Psoas muscle (tissue), 8 donors: ENCODE measurements around the gene DENND1A. TPM values are rescaled to one million over a fixed set of nuclear protein-coding genes. Genes with fewer than 3 reads are reported as not detected.

Source experiments
- ATAC-seq, 4 donors: fragments of 200-7000 bp; cut with Tn5 transposase; one replicate each; pipeline ENCODE4 v1.9.1; 2020; ENCODE audit warnings: moderate library complexity in 3 of 4, mild to moderate bottlenecking in 2 of 4
- DNase-seq, 2 donors: peaks; one replicate each; pipeline ENCODE4 v3.0.0-alpha.2; 2020
- H3K27ac ChIP-seq: fragments of 200-600 bp; one replicate; pipeline ENCODE4 v1.8.0; 2022
- H3K27me3 ChIP-seq, 3 donors: fragments of 200-600 bp in 1 of 3; one replicate each; pipeline versions ENCODE4 v1.6.1 to v1.8.0; 2013 to 2022; ENCODE audit warnings: low read length in 2 of 3, mild to moderate bottlenecking in 2 of 3, moderate library complexity in 1 of 3; ENCODE audit not compliant: insufficient read depth in 3 of 3
- H3K36me3 ChIP-seq, 2 donors: fragments of 200-600 bp in 1 of 2; one replicate each; pipeline versions ENCODE4 v1.6.1 to v1.8.0; 2013 to 2022; ENCODE audit warnings: low read depth in 1 of 2, mild to moderate bottlenecking in 1 of 2, moderate library complexity in 1 of 2; ENCODE audit not compliant: insufficient read depth in 1 of 2
- H3K4me1 ChIP-seq: fragments of 200-600 bp; one replicate; pipeline ENCODE4 v1.8.0; 2022
- H3K4me3 ChIP-seq: fragments of 200-600 bp; one replicate; pipeline ENCODE4 v1.8.0; 2022; ENCODE audit warnings: mild to moderate bottlenecking
- H3K9me3 ChIP-seq: fragments of 200-600 bp; one replicate; pipeline ENCODE4 v1.8.0; 2022
- WGBS, 3 donors: extraction: QIAGEN DNeasy Blood & Tissue Kit; methylation state at CpG; one replicate each; pipeline versions ENCODE4 v1.1.6 to v1.1.7; 2013; 5-methylcytosine and 5-hydroxymethylcytosine counted together
- intact Hi-C, 2 donors: fragments of 100-400 bp; cut with DNase I; formaldehyde crosslinking; loops; one replicate each; pipeline versions ENCODE4 v1.11.0 to v1.14.2; 2022
- polyA plus RNA-seq, 3 donors: library from polyadenylated mRNA; stranded (reverse); fragments of 200-250 nt; gene quantifications; one replicate each; pipeline ENCODE4 v1.2.3, GENCODE V29; 2013
- total RNA-seq, 4 donors: library from RNA; stranded (reverse); fragmentation: NEBNext Ultra II Directional in 2 of 4; extraction: Animal tissue kit (Norgen Biotek cat#: 25700) in 2 of 4; gene quantifications; one replicate each; pipeline versions ENCODE4 v1.2.1 to v1.2.4, GENCODE V29; 2021 to 2023
- TF ChIP-seq, protein P1 (sequence below): fragments of 200-600 bp; IDR thresholded peaks from one replicate; pipeline ENCODE4 v1.8.0; 2022; ENCODE audit warnings: antibody characterized with exemption
- donor health status: healthy with polysubstance abuse.
- donor health status: DM: no; HTN: no; CAD: no; lungs with moderate emphysema.
- donor health status: Bipolar disorder and iron deficiency.
- donor health status: healthy.
- donor health status: DM: yes; HTN: yes; CAD: no.
- donor health status: DM: no; HTN: no; CAD: no.
- donor health status: DM: no; HTN: no; CAD: no.
- donor health status: DM: yes; HTN: yes; CAD: no.

DENND1A gene
- total and polyA plus RNA-seq, 7 donors: 6.1 to 17.3 (median 13.9) TPM

- TF ChIP-seq, protein P1, sequence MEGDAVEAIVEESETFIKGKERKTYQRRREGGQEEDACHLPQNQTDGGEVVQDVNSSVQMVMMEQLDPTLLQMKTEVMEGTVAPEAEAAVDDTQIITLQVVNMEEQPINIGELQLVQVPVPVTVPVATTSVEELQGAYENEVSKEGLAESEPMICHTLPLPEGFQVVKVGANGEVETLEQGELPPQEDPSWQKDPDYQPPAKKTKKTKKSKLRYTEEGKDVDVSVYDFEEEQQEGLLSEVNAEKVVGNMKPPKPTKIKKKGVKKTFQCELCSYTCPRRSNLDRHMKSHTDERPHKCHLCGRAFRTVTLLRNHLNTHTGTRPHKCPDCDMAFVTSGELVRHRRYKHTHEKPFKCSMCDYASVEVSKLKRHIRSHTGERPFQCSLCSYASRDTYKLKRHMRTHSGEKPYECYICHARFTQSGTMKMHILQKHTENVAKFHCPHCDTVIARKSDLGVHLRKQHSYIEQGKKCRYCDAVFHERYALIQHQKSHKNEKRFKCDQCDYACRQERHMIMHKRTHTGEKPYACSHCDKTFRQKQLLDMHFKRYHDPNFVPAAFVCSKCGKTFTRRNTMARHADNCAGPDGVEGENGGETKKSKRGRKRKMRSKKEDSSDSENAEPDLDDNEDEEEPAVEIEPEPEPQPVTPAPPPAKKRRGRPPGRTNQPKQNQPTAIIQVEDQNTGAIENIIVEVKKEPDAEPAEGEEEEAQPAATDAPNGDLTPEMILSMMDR: no peak
- Histone ChIP-seq H3K4me1 (no peaks in the 10 kb centered on the region), H3K27ac (no peak overlapping the region), H3K4me3 (no peak overlapping the region), H3K9me3 (no peaks in the 10 kb centered on the region), H3K27me3 (no peaks in the 10 kb centered on the region), H3K36me3 (no peaks in the 10 kb centered on the region)
- intact Hi-C loops: no loop called here
- WGBS, 3 donors: 66 to 85% (median 67%) methylated on average over 6 of the region's 6 CpGs
- no peak for ATAC-seq
- no peak for DNase-seq
Measured at GRCh38 chr9:123609844-123610243, 320.1 kb downstream of the DENND1A start.

GRCh38 chr9:123608104-123608503 is 321.8 kb downstream of the DENND1A start:
- ATAC-seq (no peak), DNase-seq (no peak)
- H3K27ac ChIP-seq: no peak overlapping the region
- H3K4me1 ChIP-seq: no peaks in the 10 kb centered on the region
- intact Hi-C loops: no loop called here
- no peaks in the 10 kb centered on the region for H3K36me3 ChIP-seq
- H3K27me3 ChIP-seq: no peaks in the 10 kb centered on the region
- TF ChIP-seq, protein P1: no peak
- no peaks in the 10 kb centered on the region for H3K9me3 ChIP-seq
- 92 to 95% (median 95%) methylated on average over 9 of the region's 9 CpGs for WGBS, 3 donors
- no peak overlapping the region for H3K4me3 ChIP-seq

- WGBS, 3 donors: 94 to 98% (median 97%) methylated on average over 2 of the region's 2 CpGs
- ATAC-seq (no peak), DNase-seq (no peak)
- H3K36me3 ChIP-seq: no peaks in the 10 kb centered on the region
- no peaks in the 10 kb centered on the region for H3K9me3 ChIP-seq
- intact Hi-C loops: no loop called here
- no peak overlapping the region for H3K27ac ChIP-seq
- TF ChIP-seq, protein P1: no peak
- H3K27me3 ChIP-seq: no peaks in the 10 kb centered on the region
- no peaks in the 10 kb centered on the region for H3K4me1 ChIP-seq
- no peak overlapping the region for H3K4me3 ChIP-seq
Measured at GRCh38 chr9:123607479-123607878, 322.4 kb downstream of the DENND1A start.

DNA sequence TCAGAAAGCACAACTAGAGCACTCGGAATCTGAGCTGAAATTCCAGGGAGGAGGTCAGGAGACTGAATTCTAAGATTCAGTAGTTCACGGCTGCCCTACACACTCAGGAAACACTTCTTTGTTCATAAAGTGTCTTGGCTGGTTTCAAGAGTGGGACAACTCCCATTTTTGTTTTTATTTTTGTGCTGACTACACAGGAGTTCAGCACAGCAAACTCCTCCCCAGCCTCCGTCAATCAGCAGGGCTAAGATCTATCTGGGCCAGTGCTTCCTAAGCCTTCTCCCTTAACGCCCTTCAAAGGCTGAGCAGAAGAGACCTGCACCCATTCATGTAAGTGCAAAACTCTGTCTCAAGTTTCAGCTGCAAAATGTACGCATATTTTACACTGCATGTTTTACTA is 323.8 kb downstream of the DENND1A start:
- Histone ChIP-seq H3K4me3 (no peak overlapping the region), H3K4me1 (no peaks in the 10 kb centered on the region), H3K9me3 (no peaks in the 10 kb centered on the region), H3K27ac (no peak overlapping the region), H3K36me3 (no peaks in the 10 kb centered on the region), H3K27me3 (no peaks in the 10 kb centered on the region)
- 93 to 99% (median 98%) methylated on average over 5 of the region's 5 CpGs for WGBS, 3 donors
- intact Hi-C loops: no loop called here
- DNase-seq: no peak
- no peak for ATAC-seq
- TF ChIP-seq, protein P1: no peak

GRCh38 chr9:123605286-123605685 is 324.6 kb downstream of the DENND1A start:
- Histone ChIP-seq H3K36me3 (no peaks in the 10 kb centered on the region), H3K27me3 (no peaks in the 10 kb centered on the region), H3K27ac (no peak overlapping the region), H3K9me3 (no peaks in the 10 kb centered on the region), H3K4me1 (no peaks in the 10 kb centered on the region), H3K4me3 (no peak overlapping the region)
- TF ChIP-seq, protein P1: no peak
- DNase-seq: no peak
- ATAC-seq: no peak
- 62 to 66% (median 63%) methylated on average over 5 of the region's 5 CpGs for WGBS, 3 donors
- intact Hi-C loops: no loop called here
